PC-9 (cell line): ENCODE data around the gene PRR5L. TPM values are rescaled to one million over a fixed set of nuclear protein-coding genes. Genes with fewer than 3 reads are reported as not detected.
"Not testable (repeated sequence)": the region's sequence is repeated elsewhere in the genome, so short reads cannot be mapped to it uniquely, and the experiment has no call there.

Experiments
- BruUV-seq: library from RNA; stranded (reverse); fragments of 400-500 nt; replicated peaks from 2 replicates; lab custom pipeline; 2021; lab: Mats Ljungman, UMichigan
- CTCF ChIA-PET: fragments of 300-600 bp; sonication (Branson Sonifier 250); formaldehyde crosslinking; loops from one replicate; lab custom pipeline; 2022; ENCODE audit warnings: antibody characterized with exemption; lab: Charles Lee
- POLR2A ChIA-PET: fragments of 300-600 bp; sonication (Branson Sonifier 250); formaldehyde crosslinking; loops from one replicate; lab custom pipeline; 2022; ENCODE audit warnings: antibody characterized with exemption; ENCODE audit not compliant: unreplicated experiment; lab: Charles Lee
- DNase-seq, 2 experiments: peaks; one replicate each; pipeline versions ENCODE4 v3.0.0 to v3.0.0-alpha.2; 2015 to 2022; ENCODE audit warnings: mixed read lengths in 1 of 2
- H2AFZ ChIP-seq: fragments of 200-600 bp; sonication (generic); 2 replicates; pipeline ENCODE4 v1.8.1; 2017; ENCODE audit warnings: antibody characterized with exemption
- H3F3A ChIP-seq: fragments of 200-600 bp; sonication (generic); 2 replicates; pipeline ENCODE4 v1.8.1; 2017; ENCODE audit warnings: antibody characterized with exemption, mild to moderate bottlenecking, low read depth; ENCODE audit not compliant: insufficient read depth
- H3K27ac ChIP-seq: fragments of 200-600 bp; sonication (generic); 2 replicates; pipeline ENCODE4 v1.6.1; 2016; ENCODE audit warnings: mixed run types
- H3K27me3 ChIP-seq: fragments of 200-600 bp; sonication (generic); 2 replicates; pipeline ENCODE4 v1.6.1; 2016; ENCODE audit warnings: low read depth, mixed run types; ENCODE audit not compliant: insufficient read depth
- H3K36me3 ChIP-seq: fragments of 200-600 bp; sonication (generic); 2 replicates; pipeline ENCODE4 v1.6.1; 2016; ENCODE audit warnings: low read depth, mixed run types
- H3K4me1 ChIP-seq: fragments of 200-600 bp; sonication (generic); replicated peaks from 2 replicates; pipeline ENCODE4 v1.6.1; 2016; ENCODE audit warnings: mixed run types; ENCODE audit not compliant: insufficient read depth
- H3K4me2 ChIP-seq: fragments of 200-600 bp; sonication (generic); 2 replicates; pipeline ENCODE4 v1.6.1; 2017; ENCODE audit warnings: mixed run types
- H3K4me3 ChIP-seq: fragments of 200-600 bp; sonication (generic); 2 replicates; pipeline ENCODE4 v1.6.1; 2016; ENCODE audit warnings: mixed run types
- H3K79me2 ChIP-seq: fragments of 200-600 bp; sonication (generic); 2 replicates; pipeline ENCODE4 v1.6.1; 2017; ENCODE audit warnings: low read depth, mixed run types
- H3K9me2 ChIP-seq: fragments of 200-600 bp; sonication (generic); 2 replicates; pipeline ENCODE4 v1.8.1; 2017; ENCODE audit warnings: mild to moderate bottlenecking; ENCODE audit not compliant: insufficient read depth
- H3K9me3 ChIP-seq: fragments of 200-600 bp; sonication (generic); 2 replicates; pipeline ENCODE4 v1.8.1; 2016; ENCODE audit warnings: low read depth; ENCODE audit not compliant: insufficient read depth
- H4K20me1 ChIP-seq: fragments of 200-600 bp; sonication (generic); 2 replicates; pipeline ENCODE4 v1.8.1; 2017; ENCODE audit not compliant: insufficient read depth
- EZH2 ChIP-seq: fragments of 200-600 bp; sonication (generic); IDR thresholded peaks from 2 replicates; pipeline ENCODE4 v1.8.0; 2017; ENCODE audit warnings: antibody characterized with exemption, low read depth
- intact Hi-C: fragments of 100-400 bp; cut with micrococcal nuclease; formaldehyde crosslinking; loops from one replicate; pipeline ENCODE4 v1.10.0; 2022; ENCODE audit not compliant: unreplicated experiment
- total RNA-seq: library from RNA; stranded (reverse); gene quantifications from 2 replicates; pipeline ENCODE4 v1.2.3, GENCODE V29; 2021
- TF ChIP-seq, protein P1 (sequence below): fragments of 200-600 bp; sonication (generic); conservative IDR thresholded peaks from 2 replicates; pipeline ENCODE4 v1.6.1; 2017; ENCODE audit warnings: mixed run types, antibody characterized with exemption, mild to moderate bottlenecking, moderate library complexity

The PRR5L gene
- total RNA-seq, 1 experiment from 2014 or later = 5.1 TPM

GRCh38 chr11:36480833-36481232 lies 184.7 kb downstream of the PRR5L start:
- no peak for TF ChIP-seq EZH2
- TF ChIP-seq, protein P1, sequence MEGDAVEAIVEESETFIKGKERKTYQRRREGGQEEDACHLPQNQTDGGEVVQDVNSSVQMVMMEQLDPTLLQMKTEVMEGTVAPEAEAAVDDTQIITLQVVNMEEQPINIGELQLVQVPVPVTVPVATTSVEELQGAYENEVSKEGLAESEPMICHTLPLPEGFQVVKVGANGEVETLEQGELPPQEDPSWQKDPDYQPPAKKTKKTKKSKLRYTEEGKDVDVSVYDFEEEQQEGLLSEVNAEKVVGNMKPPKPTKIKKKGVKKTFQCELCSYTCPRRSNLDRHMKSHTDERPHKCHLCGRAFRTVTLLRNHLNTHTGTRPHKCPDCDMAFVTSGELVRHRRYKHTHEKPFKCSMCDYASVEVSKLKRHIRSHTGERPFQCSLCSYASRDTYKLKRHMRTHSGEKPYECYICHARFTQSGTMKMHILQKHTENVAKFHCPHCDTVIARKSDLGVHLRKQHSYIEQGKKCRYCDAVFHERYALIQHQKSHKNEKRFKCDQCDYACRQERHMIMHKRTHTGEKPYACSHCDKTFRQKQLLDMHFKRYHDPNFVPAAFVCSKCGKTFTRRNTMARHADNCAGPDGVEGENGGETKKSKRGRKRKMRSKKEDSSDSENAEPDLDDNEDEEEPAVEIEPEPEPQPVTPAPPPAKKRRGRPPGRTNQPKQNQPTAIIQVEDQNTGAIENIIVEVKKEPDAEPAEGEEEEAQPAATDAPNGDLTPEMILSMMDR = no peak
- H3K4me2 ChIP-seq = no peak overlapping the region
- H3K36me3 ChIP-seq = no peaks in the 10 kb centered on the region
- no peak overlapping the region for H3K27ac ChIP-seq
- intact Hi-C loops = no loop called here
- H3K79me2 ChIP-seq = no peaks in the 10 kb centered on the region
- no TSS peak for BruUV-seq
- H3K27me3 ChIP-seq = no peaks in the 10 kb centered on the region
- H3F3A ChIP-seq = no peaks in the 10 kb centered on the region; the same call in 1 of the 2 replicates
- H3K9me3 ChIP-seq = no peaks in the 10 kb centered on the region
- H4K20me1 ChIP-seq = 0 out of 2 replicates have a peak, but pooled peaks cover 2% of the 10 kb centered on the region
- no peak overlapping the region for H2AFZ ChIP-seq
- POLR2A ChIA-PET = no interaction called here
- 0 out of 2 replicates have a peak, but pooled peaks cover 3% of the 10 kb centered on the region for H3K4me1 ChIP-seq
- H3K9me2 ChIP-seq = no peaks in the 10 kb centered on the region
- H3K4me3 ChIP-seq = no peak overlapping the region
- DNase-seq = no peak
- CTCF ChIA-PET = interaction anchor here (0.6 kb wide), 1 partner anchor 61 kb away, joined by 3 read pairs; no protein-coding TSS in a partner anchor

- H3K79me2 ChIP-seq, CTCF ChIA-PET, H3K27ac ChIP-seq, POLR2A ChIA-PET, H3K4me1 ChIP-seq, DNase-seq, BruUV-seq, H4K20me1 ChIP-seq, H3K27me3 ChIP-seq, H3K9me3 ChIP-seq, H3K4me3 ChIP-seq, H2AFZ ChIP-seq, intact Hi-C loops, H3K36me3 ChIP-seq, H3K4me2 ChIP-seq, H3K9me2 ChIP-seq, H3F3A ChIP-seq: not testable (repeated sequence)
These were observed 187.0 kb downstream of the PRR5L start for GRCh38 chr11:36483042-36483441.

DNA sequence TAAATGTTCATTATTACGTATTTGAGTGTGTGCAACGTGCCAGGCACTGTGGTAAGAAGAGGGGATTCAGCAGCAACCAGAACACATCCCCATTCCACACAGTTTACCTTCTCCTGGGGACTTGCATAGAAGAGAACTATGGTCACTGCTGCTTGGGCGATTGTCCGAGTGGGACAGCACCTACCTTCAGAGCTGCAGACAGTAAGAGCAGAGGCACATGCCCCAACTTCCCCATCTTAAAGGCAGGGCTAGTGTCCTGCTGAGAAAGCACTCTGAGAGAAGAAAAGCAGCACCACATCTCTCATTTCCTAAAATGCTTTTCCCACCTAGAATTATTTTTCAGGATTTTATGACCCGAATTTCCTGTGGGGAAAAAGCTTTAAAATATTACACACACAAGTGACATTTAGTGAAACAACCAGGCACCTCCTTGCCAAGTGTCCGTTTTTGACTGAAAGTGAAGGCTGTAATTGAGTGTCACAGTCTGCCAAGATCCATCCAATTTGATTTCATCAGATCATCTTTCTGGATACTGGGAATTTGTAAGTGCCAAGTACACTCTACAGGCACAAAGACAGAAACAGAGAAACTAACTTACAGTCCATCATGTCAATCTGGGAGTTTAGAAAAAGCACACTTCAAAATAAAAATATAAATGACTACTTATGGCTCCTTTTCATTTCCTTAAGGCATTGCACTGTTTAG lies 189.4 kb downstream of the PRR5L start:
- TF ChIP-seq, protein P1 = no peak
- no peak for TF ChIP-seq EZH2
- H3K4me1 ChIP-seq = no peaks in the 10 kb centered on the region
- H3K4me2 ChIP-seq = no peak overlapping the region
- POLR2A ChIA-PET = no interaction called here
- intact Hi-C loops = no loop called here
- no peaks in the 10 kb centered on the region for H3K27me3 ChIP-seq
- no peaks in the 10 kb centered on the region for H3K9me3 ChIP-seq
- CTCF ChIA-PET = interaction anchor here (0.6 kb wide), 1 partner anchor 302 kb away, joined by 5 read pairs; no protein-coding TSS in a partner anchor
- BruUV-seq = no TSS peak
- H3K27ac ChIP-seq = no peak overlapping the region
- DNase-seq = no peak
- H2AFZ ChIP-seq = no peak overlapping the region
- 0 out of 2 replicates have a peak, but pooled peaks cover 6% of the 10 kb centered on the region for H3K36me3 ChIP-seq
- H3K9me2 ChIP-seq = no peaks in the 10 kb centered on the region
- no peaks in the 10 kb centered on the region for H3F3A ChIP-seq
- H4K20me1 ChIP-seq = 0 out of 2 replicates have a peak, but pooled peaks cover 5% of the 10 kb centered on the region
- no peaks in the 10 kb centered on the region for H3K79me2 ChIP-seq
- no peak overlapping the region for H3K4me3 ChIP-seq
